ENCODE data around the gene METTL26. TPM values are rescaled to one million over a fixed set of nuclear protein-coding genes. Genes with fewer than 3 reads are reported as not detected.

METTL26 gene
- total RNA-seq, 2 donors from 2014 or later, result 43.7 to 102 TPM

DNA sequence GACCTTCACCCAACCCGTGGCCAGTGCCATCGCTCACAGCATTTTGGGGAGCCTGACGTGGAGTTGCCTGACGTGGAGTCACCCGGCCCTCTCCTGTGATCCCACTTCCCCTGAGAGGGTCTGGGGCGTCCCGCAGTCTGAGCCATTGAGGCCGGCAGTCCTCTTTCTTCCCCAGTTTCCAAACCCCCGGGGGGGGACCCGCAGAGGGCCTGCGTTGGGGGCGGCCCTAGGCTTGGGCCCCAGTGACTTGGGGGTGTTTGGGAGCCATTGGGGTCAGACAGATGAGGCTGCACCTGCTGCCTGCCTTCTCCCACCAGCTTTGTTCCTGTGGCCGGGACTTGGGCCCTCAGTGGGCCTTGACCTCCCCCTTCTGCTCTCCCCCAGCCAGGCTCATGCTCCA lies 33.6 kb upstream of the METTL26 start:
- Histone ChIP-seq H3K4me1 (peaks cover 7% of the 10 kb centered on the region), H3K9ac (ENCODE audit: low read depth in 2 of 2, low read length in 2 of 2) (no peak overlapping the region)

GRCh38 chr16:668519-669171 lies 32.5 kb upstream of the METTL26 start:
- H3K9ac ChIP-seq (ENCODE audit: low read depth in 2 of 2, low read length in 2 of 2), result peak overlapping the region; percentile 91 to 93
- DNase-seq, result no peak
- peak overlapping the region; percentile 75 for H3K27ac ChIP-seq
- H3K36me3 ChIP-seq, result peaks cover 23% of the 10 kb centered on the region
- TF ChIP-seq, protein P1, sequence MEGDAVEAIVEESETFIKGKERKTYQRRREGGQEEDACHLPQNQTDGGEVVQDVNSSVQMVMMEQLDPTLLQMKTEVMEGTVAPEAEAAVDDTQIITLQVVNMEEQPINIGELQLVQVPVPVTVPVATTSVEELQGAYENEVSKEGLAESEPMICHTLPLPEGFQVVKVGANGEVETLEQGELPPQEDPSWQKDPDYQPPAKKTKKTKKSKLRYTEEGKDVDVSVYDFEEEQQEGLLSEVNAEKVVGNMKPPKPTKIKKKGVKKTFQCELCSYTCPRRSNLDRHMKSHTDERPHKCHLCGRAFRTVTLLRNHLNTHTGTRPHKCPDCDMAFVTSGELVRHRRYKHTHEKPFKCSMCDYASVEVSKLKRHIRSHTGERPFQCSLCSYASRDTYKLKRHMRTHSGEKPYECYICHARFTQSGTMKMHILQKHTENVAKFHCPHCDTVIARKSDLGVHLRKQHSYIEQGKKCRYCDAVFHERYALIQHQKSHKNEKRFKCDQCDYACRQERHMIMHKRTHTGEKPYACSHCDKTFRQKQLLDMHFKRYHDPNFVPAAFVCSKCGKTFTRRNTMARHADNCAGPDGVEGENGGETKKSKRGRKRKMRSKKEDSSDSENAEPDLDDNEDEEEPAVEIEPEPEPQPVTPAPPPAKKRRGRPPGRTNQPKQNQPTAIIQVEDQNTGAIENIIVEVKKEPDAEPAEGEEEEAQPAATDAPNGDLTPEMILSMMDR (IDR thresholded peaks at IDR 0.05), result no peak
- peak overlapping the region; percentile 99 for H3K4me3 ChIP-seq
- peaks cover 6% of the 10 kb centered on the region for H3K4me1 ChIP-seq
- intact Hi-C loops (cut with DNase I), result no loop called here
- no peaks in the 10 kb centered on the region for H3K9me3 ChIP-seq
- no peaks in the 10 kb centered on the region for H3K27me3 ChIP-seq

More for the DNA sequence above, 33.6 kb upstream of the METTL26 start:
- Histone ChIP-seq H3K9me3 (no peaks in the 10 kb centered on the region), H3K27me3 (no peaks in the 10 kb centered on the region), H3K36me3 (peaks cover 23% of the 10 kb centered on the region), H3K4me3 (no peak overlapping the region), H3K27ac (no peak overlapping the region)
- intact Hi-C loops (cut with DNase I), result no loop called here
- no peak for DNase-seq
- TF ChIP-seq, protein P1 (IDR thresholded peaks at IDR 0.05), result no peak

GRCh38 chr16:667780-668518 lies 31.8 kb upstream of the METTL26 start, which contains the start of gene RHOT2:
Gene RHOT2 (plus strand): TSS chr16:668132. CDS start chr16:668200, 68 bp downstream.
- H3K27ac ChIP-seq, result peak within 1 kb of the TSS; percentile 75
- H3K27me3 ChIP-seq, result no peaks in the 10 kb centered on the region
- H3K4me3 ChIP-seq, result peak within 1 kb of the TSS; percentile 99
- H3K9me3 ChIP-seq, result no peaks in the 10 kb centered on the region
- H3K9ac ChIP-seq (ENCODE audit: low read depth in 2 of 2, low read length in 2 of 2), result peak within 1 kb of the TSS; percentile 91 to 93
- H3K36me3 ChIP-seq, result peaks cover 20% of the 10 kb centered on the region
- peaks cover 6% of the 10 kb centered on the region for H3K4me1 ChIP-seq
- TF ChIP-seq, protein P1 (IDR thresholded peaks at IDR 0.05), result peak; percentile 88
- intact Hi-C loops (cut with DNase I), result no loop called here
- peak; percentile 93 for DNase-seq

GRCh38 chr16:667113-667779 lies 31.1 kb upstream of the METTL26 start:
- H3K27me3 ChIP-seq, result no peaks in the 10 kb centered on the region
- TF ChIP-seq, protein P1 (IDR thresholded peaks at IDR 0.05), result no peak
- intact Hi-C loops (cut with DNase I), result no loop called here
- no peaks in the 10 kb centered on the region for H3K9me3 ChIP-seq
- peaks cover 13% of the 10 kb centered on the region for H3K36me3 ChIP-seq
- H3K27ac ChIP-seq, result no peak overlapping the region
- no peak for DNase-seq
- peaks cover 6% of the 10 kb centered on the region for H3K4me1 ChIP-seq
- H3K9ac ChIP-seq (ENCODE audit: low read depth in 2 of 2, low read length in 2 of 2), result peak overlapping the region; percentile 46 to 93
- H3K4me3 ChIP-seq, result no peak overlapping the region

GRCh38 chr16:666572-666971 lies 30.5 kb upstream of the METTL26 start:
- H3K27me3 ChIP-seq, result no peaks in the 10 kb centered on the region
- TF ChIP-seq, protein P1 (IDR thresholded peaks at IDR 0.05), result no peak
- H3K4me1 ChIP-seq, result peaks cover 6% of the 10 kb centered on the region
- no peak overlapping the region for H3K27ac ChIP-seq
- intact Hi-C loops (cut with DNase I), result no loop called here
- no peak overlapping the region for H3K4me3 ChIP-seq
- H3K36me3 ChIP-seq, result peaks cover 8% of the 10 kb centered on the region
- no peaks in the 10 kb centered on the region for H3K9me3 ChIP-seq
- H3K9ac ChIP-seq (ENCODE audit: low read depth in 2 of 2, low read length in 2 of 2), result peak overlapping the region in 1 of 2 donors; percentile 35
- no peak for DNase-seq

All from colonic mucosa (tissue), 4 donors.